ENCODE data around the gene LIMA1.
"Not testable (repeated sequence)": the region's sequence is repeated elsewhere in the genome, so short reads cannot be mapped to it uniquely, and the experiment has no call there.

LIMA1 gene

GRCh38 chr12:50184261-50184660, 99.1 kb downstream of the LIMA1 start:
- no peak for DNase-seq

GRCh38 chr12:50182461-50182860, 100.9 kb downstream of the LIMA1 start:
- no peak for DNase-seq

- no peak for DNase-seq
Measured at GRCh38 chr12:50181691-50182090, 101.6 kb downstream of the LIMA1 start.

- DNase-seq = no peak
Measured at GRCh38 chr12:50175716-50176026, 107.6 kb downstream of the LIMA1 start.

- DNase-seq = no peak
Measured at GRCh38 chr12:50174971-50175715, 108.2 kb downstream of the LIMA1 start.

GRCh38 chr12:50167049-50167828, 116.1 kb downstream of the LIMA1 start, which contains the start of gene CERS5:
CERS5 (minus strand) TSS chr12:50167369; CDS start chr12:50167297, 72 bp downstream.
- peak; percentile 100 for DNase-seq

- DNase-seq = no peak
Measured at GRCh38 chr12:50166799-50167048, 116.6 kb downstream of the LIMA1 start.

- no peak for DNase-seq
Measured at GRCh38 chr12:50164963-50165362, 118.4 kb downstream of the LIMA1 start.

GRCh38 chr12:50162230-50162629, 121.1 kb downstream of the LIMA1 start:
- no peak for DNase-seq

- DNase-seq = no peak
Measured at GRCh38 chr12:50160643-50161042, 122.7 kb downstream of the LIMA1 start.

- DNase-seq = no peak
Measured at GRCh38 chr12:50157259-50157658, 126.1 kb downstream of the LIMA1 start.

- DNase-seq = no peak
Measured at GRCh38 chr12:50156641-50157040, 126.7 kb downstream of the LIMA1 start.

GRCh38 chr12:50154947-50155346, 128.4 kb downstream of the LIMA1 start:
- not testable (repeated sequence) for DNase-seq

GRCh38 chr12:50151047-50151687, 132.2 kb downstream of the LIMA1 start:
- DNase-seq = no peak

GRCh38 chr12:50149311-50149710, 134.0 kb downstream of the LIMA1 start:
- no peak for DNase-seq

- not testable (repeated sequence) for DNase-seq
Measured at GRCh38 chr12:50148011-50148410, 135.3 kb downstream of the LIMA1 start.

- DNase-seq = no peak
Measured at GRCh38 chr12:50147281-50147680, 136.0 kb downstream of the LIMA1 start.

- no peak for DNase-seq
Measured at GRCh38 chr12:50145439-50145838, 137.9 kb downstream of the LIMA1 start.

- no peak for DNase-seq
Measured at GRCh38 chr12:50142993-50143392, 140.3 kb downstream of the LIMA1 start.

GRCh38 chr12:50132505-50133135, 150.7 kb downstream of the LIMA1 start:
- DNase-seq = no peak

- DNase-seq = no peak
Measured at GRCh38 chr12:50129290-50129689, 154.0 kb downstream of the LIMA1 start.

GRCh38 chr12:50127546-50127945, 155.8 kb downstream of the LIMA1 start:
- DNase-seq = no peak
